ENCODE measurements around the gene CRADD. TPM values are rescaled to one million over a fixed set of nuclear protein-coding genes. Genes with fewer than 3 reads are reported as not detected.

Gene CRADD
- total RNA-seq, 3 donors from 2014 or later = 24.0 to 49.8 (median 44.2) TPM

- DNase-seq (ENCODE audit: low spot score in 2 of 2) = peak in 1 of 2 donors; percentile 50
- Histone ChIP-seq H3K27ac (peak overlapping the region; percentile 88 to 89), H3K4me1 (peaks cover 0 to 10% of the 10 kb centered on the region in 2 donors), H3K9me3 (no peaks in the 10 kb centered on the region), H3K36me3 (no peaks in the 10 kb centered on the region), H3K4me3 (peak overlapping the region in 1 of 3 donors; percentile 22), H3K27me3 (no peaks in the 10 kb centered on the region)
- peak in 2 of 3 donors; percentile 59 to 81 for TF ChIP-seq POLR2AphosphoS5 (IDR thresholded peaks at IDR 0.05)
- TF ChIP-seq, protein P1, sequence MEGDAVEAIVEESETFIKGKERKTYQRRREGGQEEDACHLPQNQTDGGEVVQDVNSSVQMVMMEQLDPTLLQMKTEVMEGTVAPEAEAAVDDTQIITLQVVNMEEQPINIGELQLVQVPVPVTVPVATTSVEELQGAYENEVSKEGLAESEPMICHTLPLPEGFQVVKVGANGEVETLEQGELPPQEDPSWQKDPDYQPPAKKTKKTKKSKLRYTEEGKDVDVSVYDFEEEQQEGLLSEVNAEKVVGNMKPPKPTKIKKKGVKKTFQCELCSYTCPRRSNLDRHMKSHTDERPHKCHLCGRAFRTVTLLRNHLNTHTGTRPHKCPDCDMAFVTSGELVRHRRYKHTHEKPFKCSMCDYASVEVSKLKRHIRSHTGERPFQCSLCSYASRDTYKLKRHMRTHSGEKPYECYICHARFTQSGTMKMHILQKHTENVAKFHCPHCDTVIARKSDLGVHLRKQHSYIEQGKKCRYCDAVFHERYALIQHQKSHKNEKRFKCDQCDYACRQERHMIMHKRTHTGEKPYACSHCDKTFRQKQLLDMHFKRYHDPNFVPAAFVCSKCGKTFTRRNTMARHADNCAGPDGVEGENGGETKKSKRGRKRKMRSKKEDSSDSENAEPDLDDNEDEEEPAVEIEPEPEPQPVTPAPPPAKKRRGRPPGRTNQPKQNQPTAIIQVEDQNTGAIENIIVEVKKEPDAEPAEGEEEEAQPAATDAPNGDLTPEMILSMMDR (IDR thresholded peaks at IDR 0.05) = no peak
- intact Hi-C loops (cut with DNase I; ENCODE audit: low total_unique reads) = no loop called here
Observed at GRCh38 chr12:93785249-93786010, 108.3 kb downstream of the CRADD start.

- peaks cover 0 to 10% of the 10 kb centered on the region in 2 donors for H3K4me1 ChIP-seq
- no peak for DNase-seq (ENCODE audit: low spot score in 2 of 2)
Observed at GRCh38 chr12:93786656-93787397, 109.7 kb downstream of the CRADD start.

GRCh38 chr12:93788853-93789252, 111.7 kb downstream of the CRADD start:
- intact Hi-C loops (cut with DNase I; ENCODE audit: low total_unique reads) = no loop called here

More at GRCh38 chr12:93786656-93787397, 109.7 kb downstream of the CRADD start:
- no peaks in the 10 kb centered on the region for H3K27me3 ChIP-seq
- H3K9me3 ChIP-seq = no peaks in the 10 kb centered on the region
- TF ChIP-seq, protein P1 (IDR thresholded peaks at IDR 0.05) = no peak
- TF ChIP-seq POLR2AphosphoS5 (IDR thresholded peaks at IDR 0.05) (no peak), POLR2A (IDR thresholded peaks at IDR 0.05) (no peak)
- peak overlapping the region; percentile 40 to 88 for H3K27ac ChIP-seq
- H3K36me3 ChIP-seq = no peaks in the 10 kb centered on the region
- intact Hi-C loops (cut with DNase I; ENCODE audit: low total_unique reads) = no loop called here
- H3K4me3 ChIP-seq = no peak overlapping the region

GRCh38 chr12:93789767-93790166, 112.6 kb downstream of the CRADD start:
- no peak for TF ChIP-seq POLR2A (IDR thresholded peaks at IDR 0.05)
- TF ChIP-seq POLR2AphosphoS5 (IDR thresholded peaks at IDR 0.05) = no peak
- TF ChIP-seq, protein P1 (IDR thresholded peaks at IDR 0.05) = no peak
- Histone ChIP-seq H3K27me3 (no peaks in the 10 kb centered on the region), H3K4me1 (peaks cover 0 to 10% of the 10 kb centered on the region in 2 donors), H3K4me3 (no peak overlapping the region), H3K27ac (no peak overlapping the region), H3K9me3 (no peaks in the 10 kb centered on the region), H3K36me3 (no peaks in the 10 kb centered on the region)
- intact Hi-C loops (cut with DNase I; ENCODE audit: low total_unique reads) = no loop called here
- DNase-seq (ENCODE audit: low spot score in 2 of 2) = no peak

More at GRCh38 chr12:93788853-93789252, 111.7 kb downstream of the CRADD start:
- no peak for TF ChIP-seq POLR2A (IDR thresholded peaks at IDR 0.05)
- TF ChIP-seq, protein P1 (IDR thresholded peaks at IDR 0.05) = no peak
- TF ChIP-seq POLR2AphosphoS5 (IDR thresholded peaks at IDR 0.05) = no peak
- H3K36me3 ChIP-seq = no peaks in the 10 kb centered on the region
- no peaks in the 10 kb centered on the region for H3K9me3 ChIP-seq
- DNase-seq (ENCODE audit: low spot score in 2 of 2) = no peak
- H3K4me1 ChIP-seq = peaks cover 0 to 10% of the 10 kb centered on the region in 2 donors
- H3K27me3 ChIP-seq = no peaks in the 10 kb centered on the region
- no peak overlapping the region for H3K27ac ChIP-seq
- no peak overlapping the region for H3K4me3 ChIP-seq
